GM23338 (cell line): ENCODE data around the gene SEMA3E. TPM values are rescaled to one million over a fixed set of nuclear protein-coding genes. Genes with fewer than 3 reads are reported as not detected.

Experiments used
- ATAC-seq: fragments of 200-7000 bp; cut with Tn5 transposase; 3 replicates; pipeline ENCODE4 v1.9.1; 2020
- DNase-seq: peaks from one replicate; pipeline ENCODE4 v3.0.0-alpha.2; 2015; ENCODE audit warnings: low spot score
- H2AFZ ChIP-seq: fragments of 200-600 bp; sonication (generic); 2 replicates; pipeline ENCODE4 v1.8.0; 2016; ENCODE audit warnings: antibody characterized with exemption, mild to moderate bottlenecking, moderate library complexity
- H3F3A ChIP-seq: fragments of 200-600 bp; sonication (generic); replicated peaks from 2 replicates; pipeline ENCODE4 v1.8.0; 2017; ENCODE audit warnings: antibody characterized with exemption, mixed run types, low read depth
- H3K27ac ChIP-seq: fragments of 200-600 bp; sonication (generic); 2 replicates; pipeline ENCODE4 v1.6.1; 2016; ENCODE audit warnings: low read depth
- H3K27me3 ChIP-seq: fragments of 200-600 bp; sonication (generic); 2 replicates; pipeline ENCODE4 v1.8.0; 2016; ENCODE audit warnings: mild to moderate bottlenecking, mixed run types, moderate library complexity; ENCODE audit not compliant: insufficient read depth
- H3K36me3 ChIP-seq: fragments of 200-600 bp; sonication (generic); 2 replicates; pipeline ENCODE4 v1.8.0; 2016; ENCODE audit warnings: mild to moderate bottlenecking; ENCODE audit not compliant: insufficient read depth
- H3K4me1 ChIP-seq: fragments of 200-600 bp; sonication (generic); 2 replicates; pipeline ENCODE4 v1.8.0; 2016; ENCODE audit warnings: mild to moderate bottlenecking, moderate library complexity; ENCODE audit not compliant: insufficient read depth
- H3K4me2 ChIP-seq: fragments of 200-600 bp; sonication (generic); 2 replicates; pipeline ENCODE4 v1.7.1; 2017; ENCODE audit warnings: mixed run types
- H3K4me3 ChIP-seq: fragments of 200-600 bp; sonication (generic); 2 replicates; pipeline ENCODE4 v1.6.1; 2016; ENCODE audit warnings: mixed run types
- H3K79me2 ChIP-seq: fragments of 200-600 bp; sonication (generic); replicated peaks from 2 replicates; pipeline ENCODE4 v1.8.0; 2017; ENCODE audit warnings: mild to moderate bottlenecking; ENCODE audit not compliant: insufficient read depth
- H3K9me2 ChIP-seq: fragments of 200-600 bp; sonication (generic); 2 replicates; pipeline ENCODE4 v1.8.0; 2017; ENCODE audit not compliant: insufficient read depth
- H4K20me1 ChIP-seq: fragments of 200-600 bp; sonication (generic); replicated peaks from 2 replicates; pipeline ENCODE4 v1.8.0; 2017; ENCODE audit warnings: mild to moderate bottlenecking; ENCODE audit not compliant: insufficient read depth
- H3K27ac Mint-ChIP-seq: 2 replicates; pipeline ENCODE4 v1.8.0; 2020; ENCODE audit warnings: inconsistent platforms, mild to moderate bottlenecking, moderate library complexity, mixed read lengths
- H3K27me3 Mint-ChIP-seq: 3 replicates; pipeline ENCODE4 v1.8.0; 2022; ENCODE audit warnings: low read depth, mild to moderate bottlenecking, moderate library complexity, mixed read lengths, inconsistent platforms; ENCODE audit not compliant: insufficient read depth, poor library complexity
- H3K36me3 Mint-ChIP-seq: 3 replicates; pipeline ENCODE4 v1.8.0; 2021; ENCODE audit warnings: low read depth, mild to moderate bottlenecking, inconsistent platforms, moderate library complexity, mixed read lengths
- H3K4me1 Mint-ChIP-seq: 3 replicates; pipeline ENCODE4 v1.8.0; 2020; ENCODE audit warnings: mild to moderate bottlenecking, inconsistent platforms, mixed read lengths
- H3K4me3 Mint-ChIP-seq: 3 replicates; pipeline ENCODE4 v1.8.0; 2021; ENCODE audit warnings: moderate library complexity, mild to moderate bottlenecking, inconsistent platforms, mixed read lengths
- H3K9me3 Mint-ChIP-seq: 3 replicates; pipeline ENCODE4 v1.8.0; 2020; ENCODE audit warnings: moderate library complexity, mild to moderate bottlenecking, inconsistent platforms, mixed read lengths
- CREB1 ChIP-seq: fragments of 250-450 bp; sonication (Bioruptor Pico); IDR thresholded peaks from 2 replicates; pipeline ENCODE4 v1.5.0; 2020; ENCODE audit warnings: low read depth, mild to moderate bottlenecking, moderate library complexity
- EZH2 ChIP-seq: fragments of 200-600 bp; sonication (generic); IDR thresholded peaks from one replicate; pipeline ENCODE4 v1.8.0; 2017; ENCODE audit warnings: antibody characterized with exemption, mild to moderate bottlenecking, low read depth; ENCODE audit not compliant: unreplicated experiment
- EZH2phosphoT487 ChIP-seq: fragments of 200-600 bp; sonication (generic); IDR thresholded peaks from one replicate; pipeline ENCODE4 v1.8.1; 2018; ENCODE audit warnings: antibody characterized with exemption; ENCODE audit not compliant: unreplicated experiment
- JUNB ChIP-seq: IDR thresholded peaks from one replicate; pipeline ENCODE4 v1.6.1; 2016; ENCODE audit warnings: antibody characterized with exemption; ENCODE audit not compliant: unreplicated experiment
- NANOG ChIP-seq: IDR thresholded peaks from 2 replicates; pipeline ENCODE4 v1.6.1; 2016; ENCODE audit warnings: antibody characterized with exemption, borderline replicate concordance
- POLR2AphosphoS5 ChIP-seq: IDR thresholded peaks from 2 replicates; pipeline ENCODE4 v1.6.1; 2016; ENCODE audit warnings: antibody characterized with exemption, low read depth
- STAT1 ChIP-seq: IDR thresholded peaks from one replicate; pipeline ENCODE4 v1.6.1; 2016; ENCODE audit warnings: antibody characterized with exemption; ENCODE audit not compliant: unreplicated experiment
- ZNF114 ChIP-seq: fragments of 250-450 bp; sonication (Bioruptor Pico); IDR thresholded peaks from 2 replicates; pipeline ENCODE4 v1.5.0; 2020; ENCODE audit warnings: mild to moderate bottlenecking, moderate library complexity
- ZNF331 ChIP-seq: fragments of 250-450 bp; sonication (Bioruptor Pico); IDR thresholded peaks from 2 replicates; pipeline ENCODE4 v1.5.0; 2020; ENCODE audit warnings: low read depth, mild to moderate bottlenecking, moderate library complexity
- ZNF462 ChIP-seq: fragments of 250-450 bp; sonication (Bioruptor Pico); IDR thresholded peaks from 2 replicates; pipeline ENCODE4 v1.5.0; 2020; ENCODE audit warnings: mild to moderate bottlenecking, moderate library complexity
- polyA plus RNA-seq: library from polyadenylated mRNA; unstranded; fragments of >200 nt; fragmentation: Nextera tagmentation; extraction: Ambion mirVana; gene quantifications from 2 replicates; pipeline ENCODE4 v1.2.1, GENCODE V29; 2016
- total RNA-seq: library from RNA; depleted of rRNA; stranded (reverse); fragments of >200 nt; shearing (Covaris generic); gene quantifications from 2 replicates; pipeline ENCODE4 v1.2.3, GENCODE V29; 2014
- TF ChIP-seq, protein P1 (sequence below): IDR thresholded peaks from 2 replicates; pipeline ENCODE4 v1.6.1; 2016; ENCODE audit warnings: antibody characterized with exemption
- TF ChIP-seq, protein P2 (sequence below), 2 experiments: fragments of 200-600 bp in 1 of 2; sonication (generic) in 1 of 2; conservative IDR thresholded peaks; 2 replicates each; pipeline versions ENCODE4 v1.5.1 to v1.6.1; 2016 to 2017; ENCODE audit warnings: antibody characterized with exemption in 2 of 2, low read depth in 2 of 2, mild to moderate bottlenecking in 2 of 2, moderate library complexity in 1 of 2
- TF ChIP-seq, protein P3 (sequence below): IDR thresholded peaks from one replicate; pipeline ENCODE4 v1.6.1; 2018; ENCODE audit warnings: antibody characterized with exemption; ENCODE audit not compliant: unreplicated experiment

The SEMA3E gene
- total and polyA plus RNA-seq, 2 experiments from 2014 or later: 5.4 to 15.7 TPM

- H3K27ac Mint-ChIP-seq: no peak overlapping the region
- no peak overlapping the region for H3K4me3 Mint-ChIP-seq
- Histone ChIP-seq H2AFZ (no peak overlapping the region), H3F3A (no peaks in the 10 kb centered on the region), H3K4me1 (peaks cover 56% of the 10 kb centered on the region), H3K4me2 (no peak overlapping the region), H3K27me3 (peaks cover 38% of the 10 kb centered on the region), H3K79me2 (no peaks in the 10 kb centered on the region), H3K36me3 (no peaks in the 10 kb centered on the region), H3K9me2 (no peaks in the 10 kb centered on the region), H4K20me1 (no peaks in the 10 kb centered on the region), H3K27ac (no peak overlapping the region), H3K4me3 (no peak overlapping the region)
- peaks cover 24% of the 10 kb centered on the region for H3K27me3 Mint-ChIP-seq
- H3K9me3 Mint-ChIP-seq: no peaks in the 10 kb centered on the region
- peaks cover 5% of the 10 kb centered on the region; the same call in 2 of the 3 replicates for H3K36me3 Mint-ChIP-seq
- DNase-seq (no peak), ATAC-seq (no peak)
- peaks cover 72% of the 10 kb centered on the region for H3K4me1 Mint-ChIP-seq
- TF ChIP-seq CREB1 (CRISPR knock-in tag) (no peak), POLR2AphosphoS5 (no peak), STAT1 (no peak), ZNF331 (CRISPR knock-in tag) (no peak), EZH2phosphoT487 (no peak), EZH2 (no peak), JUNB (no peak), ZNF114 (CRISPR knock-in tag) (no peak), NANOG (no peak), ZNF462 (CRISPR knock-in tag) (no peak)
- TF ChIP-seq, protein P1, sequence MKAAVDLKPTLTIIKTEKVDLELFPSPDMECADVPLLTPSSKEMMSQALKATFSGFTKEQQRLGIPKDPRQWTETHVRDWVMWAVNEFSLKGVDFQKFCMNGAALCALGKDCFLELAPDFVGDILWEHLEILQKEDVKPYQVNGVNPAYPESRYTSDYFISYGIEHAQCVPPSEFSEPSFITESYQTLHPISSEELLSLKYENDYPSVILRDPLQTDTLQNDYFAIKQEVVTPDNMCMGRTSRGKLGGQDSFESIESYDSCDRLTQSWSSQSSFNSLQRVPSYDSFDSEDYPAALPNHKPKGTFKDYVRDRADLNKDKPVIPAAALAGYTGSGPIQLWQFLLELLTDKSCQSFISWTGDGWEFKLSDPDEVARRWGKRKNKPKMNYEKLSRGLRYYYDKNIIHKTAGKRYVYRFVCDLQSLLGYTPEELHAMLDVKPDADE: no peak
- TF ChIP-seq, protein P2, sequence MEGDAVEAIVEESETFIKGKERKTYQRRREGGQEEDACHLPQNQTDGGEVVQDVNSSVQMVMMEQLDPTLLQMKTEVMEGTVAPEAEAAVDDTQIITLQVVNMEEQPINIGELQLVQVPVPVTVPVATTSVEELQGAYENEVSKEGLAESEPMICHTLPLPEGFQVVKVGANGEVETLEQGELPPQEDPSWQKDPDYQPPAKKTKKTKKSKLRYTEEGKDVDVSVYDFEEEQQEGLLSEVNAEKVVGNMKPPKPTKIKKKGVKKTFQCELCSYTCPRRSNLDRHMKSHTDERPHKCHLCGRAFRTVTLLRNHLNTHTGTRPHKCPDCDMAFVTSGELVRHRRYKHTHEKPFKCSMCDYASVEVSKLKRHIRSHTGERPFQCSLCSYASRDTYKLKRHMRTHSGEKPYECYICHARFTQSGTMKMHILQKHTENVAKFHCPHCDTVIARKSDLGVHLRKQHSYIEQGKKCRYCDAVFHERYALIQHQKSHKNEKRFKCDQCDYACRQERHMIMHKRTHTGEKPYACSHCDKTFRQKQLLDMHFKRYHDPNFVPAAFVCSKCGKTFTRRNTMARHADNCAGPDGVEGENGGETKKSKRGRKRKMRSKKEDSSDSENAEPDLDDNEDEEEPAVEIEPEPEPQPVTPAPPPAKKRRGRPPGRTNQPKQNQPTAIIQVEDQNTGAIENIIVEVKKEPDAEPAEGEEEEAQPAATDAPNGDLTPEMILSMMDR (conservative IDR thresholded peaks at IDR 0.05; ENCODE audit: low read depth in 2 of 2): no peak
- TF ChIP-seq, protein P3, sequence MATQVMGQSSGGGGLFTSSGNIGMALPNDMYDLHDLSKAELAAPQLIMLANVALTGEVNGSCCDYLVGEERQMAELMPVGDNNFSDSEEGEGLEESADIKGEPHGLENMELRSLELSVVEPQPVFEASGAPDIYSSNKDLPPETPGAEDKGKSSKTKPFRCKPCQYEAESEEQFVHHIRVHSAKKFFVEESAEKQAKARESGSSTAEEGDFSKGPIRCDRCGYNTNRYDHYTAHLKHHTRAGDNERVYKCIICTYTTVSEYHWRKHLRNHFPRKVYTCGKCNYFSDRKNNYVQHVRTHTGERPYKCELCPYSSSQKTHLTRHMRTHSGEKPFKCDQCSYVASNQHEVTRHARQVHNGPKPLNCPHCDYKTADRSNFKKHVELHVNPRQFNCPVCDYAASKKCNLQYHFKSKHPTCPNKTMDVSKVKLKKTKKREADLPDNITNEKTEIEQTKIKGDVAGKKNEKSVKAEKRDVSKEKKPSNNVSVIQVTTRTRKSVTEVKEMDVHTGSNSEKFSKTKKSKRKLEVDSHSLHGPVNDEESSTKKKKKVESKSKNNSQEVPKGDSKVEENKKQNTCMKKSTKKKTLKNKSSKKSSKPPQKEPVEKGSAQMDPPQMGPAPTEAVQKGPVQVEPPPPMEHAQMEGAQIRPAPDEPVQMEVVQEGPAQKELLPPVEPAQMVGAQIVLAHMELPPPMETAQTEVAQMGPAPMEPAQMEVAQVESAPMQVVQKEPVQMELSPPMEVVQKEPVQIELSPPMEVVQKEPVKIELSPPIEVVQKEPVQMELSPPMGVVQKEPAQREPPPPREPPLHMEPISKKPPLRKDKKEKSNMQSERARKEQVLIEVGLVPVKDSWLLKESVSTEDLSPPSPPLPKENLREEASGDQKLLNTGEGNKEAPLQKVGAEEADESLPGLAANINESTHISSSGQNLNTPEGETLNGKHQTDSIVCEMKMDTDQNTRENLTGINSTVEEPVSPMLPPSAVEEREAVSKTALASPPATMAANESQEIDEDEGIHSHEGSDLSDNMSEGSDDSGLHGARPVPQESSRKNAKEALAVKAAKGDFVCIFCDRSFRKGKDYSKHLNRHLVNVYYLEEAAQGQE: no peak
Measured at GRCh38 chr7:83689855-83690254, 40.9 kb upstream of the SEMA3E start.
